GM18517 (cell line): Measurements from ENCODE around the gene IGSF21.

Experiments
- ATAC-seq: cut with Tn5 transposase; IDR thresholded peaks from one replicate; pipeline ENCODE4 v1.9.1; 2021; ENCODE audit warnings: mild to moderate bottlenecking, moderate library complexity; ENCODE audit not compliant: unreplicated experiment

The IGSF21 gene

DNA sequence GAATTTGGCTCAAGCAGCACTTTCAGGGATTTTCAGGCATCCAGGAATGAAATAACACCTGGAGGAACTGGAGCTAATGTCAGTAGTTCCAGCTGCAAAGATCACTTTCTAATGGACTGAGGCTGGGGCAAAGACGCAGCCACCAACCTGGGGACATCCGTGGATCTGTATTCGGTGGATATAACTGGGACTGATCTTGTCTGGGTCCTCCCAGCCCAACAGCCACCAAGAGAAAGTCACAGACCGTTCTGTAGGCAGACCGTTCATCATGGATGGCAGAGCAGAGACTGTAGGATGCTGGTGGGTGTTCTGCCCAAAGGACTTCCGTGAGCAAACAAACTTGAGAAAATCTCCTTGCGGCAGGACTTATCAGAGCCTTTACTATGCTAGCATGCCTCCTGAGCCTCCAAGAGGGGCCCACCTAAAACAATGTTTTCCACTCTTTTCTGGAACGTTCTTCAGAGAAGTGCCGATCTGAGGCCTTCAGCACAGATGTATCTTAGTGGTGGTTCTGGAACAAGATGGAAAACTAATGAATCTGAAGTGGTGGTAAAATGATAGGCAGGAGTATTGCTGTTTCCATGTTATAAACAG, 287.1 kb downstream of the IGSF21 start:
- ATAC-seq = no peak

DNA sequence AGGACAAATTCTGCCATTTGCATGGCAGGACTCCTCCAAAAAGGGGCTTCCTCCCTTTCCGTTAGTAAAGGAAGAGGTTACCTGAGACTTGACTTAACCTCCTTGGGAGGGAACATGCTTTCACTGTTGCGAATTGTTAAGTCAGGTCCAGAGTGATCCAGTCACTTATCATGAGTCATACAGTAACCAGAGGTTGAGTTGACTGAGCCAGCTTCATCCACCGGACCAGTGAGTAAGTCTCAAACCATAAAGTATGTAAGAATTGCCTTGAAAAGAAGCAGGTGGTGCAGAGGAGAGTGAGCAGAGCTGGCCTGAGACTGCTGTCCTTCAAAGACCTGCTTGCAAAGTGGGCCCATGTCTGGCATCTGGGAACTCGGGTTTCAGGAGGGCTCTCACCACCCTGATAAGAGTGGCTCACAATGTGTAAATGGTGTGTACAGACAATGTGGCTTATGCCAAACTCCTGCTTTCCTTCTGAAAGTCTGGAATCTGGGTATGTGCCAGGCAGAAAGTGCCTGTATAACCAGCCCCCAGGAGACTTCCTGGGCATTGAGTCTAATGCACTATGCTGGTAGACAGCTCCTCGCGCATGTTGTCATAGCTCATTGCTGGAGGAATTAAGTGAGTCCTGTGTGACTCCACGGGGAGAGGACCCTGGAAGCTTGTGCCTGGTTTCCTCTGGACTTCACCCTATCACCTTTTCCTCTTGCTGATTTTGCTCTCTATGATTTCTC, 288.8 kb downstream of the IGSF21 start:
- no peak for ATAC-seq

DNA sequence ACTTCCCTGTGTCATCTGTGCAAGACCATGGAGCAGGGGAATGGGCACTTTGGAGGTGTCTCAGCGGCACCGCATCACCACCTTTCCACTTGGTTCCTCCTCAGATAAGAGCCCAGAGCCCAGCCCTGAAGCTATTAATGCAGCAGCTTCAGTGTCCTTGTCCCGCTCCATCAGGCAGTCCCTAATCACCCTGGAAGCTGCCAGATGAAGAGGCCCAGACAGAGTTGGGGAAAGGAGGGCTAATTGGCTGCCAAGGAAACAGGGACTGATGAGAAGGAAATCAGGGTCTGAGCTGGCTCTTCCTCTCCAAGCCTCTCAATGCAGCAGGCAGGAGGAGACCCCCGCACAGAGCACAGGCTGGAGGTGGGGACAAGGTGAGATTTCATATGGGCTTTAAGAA, 290.0 kb downstream of the IGSF21 start:
- no peak for ATAC-seq

DNA sequence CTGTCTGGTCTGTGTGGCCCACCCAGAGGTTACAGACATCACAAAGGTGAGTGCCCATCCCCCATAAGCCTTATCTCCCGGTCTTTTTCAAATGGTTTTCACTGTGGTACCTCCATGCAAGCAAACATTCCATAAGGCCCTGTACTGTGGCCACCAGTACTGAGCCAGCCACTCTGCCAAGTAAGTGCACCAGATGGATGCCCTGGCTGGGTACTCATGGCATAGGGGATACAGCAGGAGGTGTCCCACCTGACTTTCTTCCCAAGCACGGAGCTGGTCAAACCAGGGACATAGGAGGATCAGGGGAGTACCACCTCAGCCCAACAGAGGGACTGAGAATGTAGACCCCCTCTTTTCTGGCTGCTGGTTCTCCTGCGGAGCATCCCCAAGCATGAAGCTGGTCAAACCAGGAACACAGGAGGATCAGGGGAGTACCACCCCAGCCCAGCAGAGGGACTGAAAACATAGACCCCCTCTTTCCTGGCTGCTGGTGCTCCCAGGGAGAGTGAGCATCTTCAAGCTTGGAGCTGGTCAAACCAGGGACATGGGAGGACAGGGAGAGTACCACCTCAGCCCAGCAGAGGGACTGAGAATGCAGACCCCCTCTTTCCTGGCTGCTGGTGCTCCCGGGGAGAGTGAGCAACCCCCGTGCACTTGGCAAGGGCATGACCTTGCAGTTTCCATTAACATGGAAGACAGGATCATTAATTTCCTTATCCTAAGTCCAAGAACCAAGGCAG, 291.4 kb downstream of the IGSF21 start:
- ATAC-seq = no peak

DNA sequence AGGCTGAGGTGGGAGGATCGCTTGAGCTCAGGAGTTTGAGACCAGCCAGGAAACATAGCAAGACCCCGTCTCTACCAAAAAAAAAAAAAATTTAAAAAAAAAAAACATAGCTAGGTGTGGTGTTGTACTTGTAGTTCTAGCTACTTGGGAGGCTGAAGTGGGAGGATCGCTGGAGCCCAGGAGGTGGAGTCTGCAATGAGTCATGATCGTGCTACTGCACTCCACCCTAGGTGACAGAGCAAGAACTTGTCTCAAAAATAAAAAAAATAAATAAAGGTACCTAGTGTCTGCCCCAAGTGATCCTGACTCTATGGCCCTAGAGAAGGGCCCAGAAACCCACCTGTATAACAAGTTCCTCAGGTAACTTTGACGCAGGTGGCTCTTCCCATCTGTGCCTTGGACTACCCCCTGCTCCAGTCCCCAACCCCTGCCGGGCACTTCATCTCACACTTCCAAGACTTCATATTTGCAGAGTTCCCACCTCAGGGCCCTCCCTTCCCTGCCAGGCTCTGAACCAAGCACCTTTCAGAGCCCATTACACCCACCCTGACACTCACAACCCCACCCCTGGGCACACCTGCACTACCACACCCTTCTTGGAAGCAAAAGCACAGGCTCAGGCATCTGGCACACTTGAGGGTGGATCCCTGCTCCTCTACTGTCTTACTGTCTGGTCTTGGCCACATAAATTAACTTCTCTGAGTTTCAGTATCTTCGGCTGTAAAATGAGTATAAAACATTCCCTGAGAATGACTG, 292.9 kb downstream of the IGSF21 start:
- no peak for ATAC-seq

DNA sequence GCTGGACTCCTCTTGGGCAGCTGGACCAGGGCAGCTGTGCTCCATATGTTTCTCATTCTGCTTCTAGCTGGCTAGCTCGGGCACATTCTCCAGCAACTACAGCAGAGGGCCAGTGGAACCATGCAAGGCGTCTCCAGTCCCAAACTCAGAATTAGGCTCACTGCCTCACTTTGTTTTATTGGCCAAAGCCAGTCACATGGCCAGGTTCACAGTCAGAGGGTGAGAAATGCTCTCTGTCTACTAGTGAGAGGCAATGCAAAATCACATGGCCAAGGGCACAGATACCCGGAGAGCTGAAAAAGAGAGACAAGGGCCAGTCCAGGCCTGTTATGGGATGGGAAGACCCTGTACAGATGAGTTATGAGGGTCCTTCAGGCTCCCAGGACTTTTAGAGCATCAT, 294.3 kb downstream of the IGSF21 start:
- no peak for ATAC-seq

DNA sequence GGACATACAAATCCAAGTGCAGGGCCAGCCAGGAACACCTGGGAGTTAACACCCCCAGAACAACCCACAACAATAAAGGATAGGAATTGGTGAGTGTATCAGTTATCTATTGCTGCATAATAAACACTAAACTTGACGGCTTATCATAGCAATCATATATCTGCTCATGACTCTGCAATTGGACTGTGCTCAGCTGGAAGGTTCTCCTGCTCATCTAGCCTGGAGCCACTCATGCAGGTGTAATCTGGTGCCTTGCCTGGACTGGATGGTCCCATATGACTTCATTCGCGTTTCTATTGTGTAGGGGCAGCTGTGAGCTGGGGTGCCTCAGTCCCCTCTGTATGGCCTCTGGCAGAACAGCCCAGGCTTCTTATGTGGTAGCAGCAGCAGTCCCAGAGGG, 296.9 kb downstream of the IGSF21 start:
- no peak for ATAC-seq

DNA sequence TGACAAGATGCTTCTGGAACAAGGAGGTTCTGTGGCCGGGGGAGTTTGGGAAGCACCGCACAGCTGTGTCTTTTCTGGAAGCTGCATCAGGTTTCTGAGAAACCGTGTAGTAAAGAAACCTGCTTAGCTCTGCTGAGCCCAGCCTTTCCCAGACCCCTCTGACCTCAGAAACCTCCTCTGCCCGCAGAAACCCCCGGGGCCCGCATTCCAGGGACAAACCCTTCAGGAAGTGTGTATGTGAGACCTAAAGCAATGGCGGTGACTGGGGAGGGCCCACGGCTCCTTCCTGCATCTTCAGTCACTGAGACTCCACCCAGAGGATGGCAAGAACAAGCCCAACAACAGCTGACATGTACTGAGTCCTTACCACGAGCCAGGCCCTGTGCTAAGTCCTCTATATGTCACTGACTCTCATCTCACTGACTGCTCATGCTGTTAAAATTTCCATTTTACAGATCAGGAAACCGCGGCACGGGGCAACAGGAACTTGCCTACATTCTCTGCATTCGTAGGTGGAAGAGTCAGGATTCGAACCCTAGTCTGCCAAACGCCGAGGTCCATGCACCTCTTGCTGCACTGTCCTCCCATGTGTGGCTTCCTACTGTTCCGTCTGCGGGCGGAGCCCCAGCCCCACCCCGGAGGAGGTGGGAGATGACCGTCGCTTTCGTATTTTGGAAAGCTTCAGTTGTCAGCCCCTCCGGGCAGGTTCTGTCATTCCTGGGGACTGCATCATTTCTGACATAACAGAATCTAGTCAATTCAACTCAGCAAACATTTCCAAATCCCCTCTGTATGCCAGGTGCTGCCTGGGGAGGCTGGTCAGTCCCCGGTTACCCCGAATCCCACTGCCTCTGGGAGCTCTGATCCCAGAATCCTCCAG, 299.8 kb downstream of the IGSF21 start:
- no peak for ATAC-seq

DNA sequence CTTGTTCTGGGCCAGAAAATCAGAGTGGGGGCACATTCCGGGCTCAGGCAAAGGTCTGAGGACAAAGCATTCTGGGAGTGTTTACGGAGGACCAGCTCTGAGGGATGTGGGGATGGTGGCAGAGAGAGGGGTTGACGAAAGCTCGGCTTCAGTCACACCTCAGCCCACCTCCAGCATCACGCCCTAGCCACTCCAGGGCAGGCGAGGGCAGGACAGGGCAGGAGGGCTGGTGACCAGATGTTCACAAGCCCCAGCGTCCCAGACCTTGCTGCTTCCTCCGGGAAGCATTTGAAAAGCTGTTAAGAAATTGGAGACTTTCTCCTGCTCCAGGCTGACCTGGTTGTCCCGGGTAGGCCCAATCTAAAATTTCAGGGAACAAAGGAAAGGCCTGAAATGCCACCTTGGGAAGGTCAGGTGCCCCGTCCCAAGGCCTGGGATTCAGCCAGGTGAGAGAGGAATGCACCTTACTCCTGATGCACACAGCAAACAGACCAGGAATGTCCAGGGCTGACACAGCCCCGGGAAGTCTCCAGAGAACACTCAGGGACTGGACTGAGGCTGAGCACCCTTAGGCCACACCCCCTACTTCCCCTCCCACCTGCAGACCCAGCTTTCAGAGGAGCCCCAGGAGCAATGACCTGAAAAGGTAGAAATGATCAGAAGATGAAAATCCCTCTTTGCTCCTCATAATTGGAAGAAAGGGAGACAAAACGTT, 301.2 kb downstream of the IGSF21 start:
- no peak for ATAC-seq

DNA sequence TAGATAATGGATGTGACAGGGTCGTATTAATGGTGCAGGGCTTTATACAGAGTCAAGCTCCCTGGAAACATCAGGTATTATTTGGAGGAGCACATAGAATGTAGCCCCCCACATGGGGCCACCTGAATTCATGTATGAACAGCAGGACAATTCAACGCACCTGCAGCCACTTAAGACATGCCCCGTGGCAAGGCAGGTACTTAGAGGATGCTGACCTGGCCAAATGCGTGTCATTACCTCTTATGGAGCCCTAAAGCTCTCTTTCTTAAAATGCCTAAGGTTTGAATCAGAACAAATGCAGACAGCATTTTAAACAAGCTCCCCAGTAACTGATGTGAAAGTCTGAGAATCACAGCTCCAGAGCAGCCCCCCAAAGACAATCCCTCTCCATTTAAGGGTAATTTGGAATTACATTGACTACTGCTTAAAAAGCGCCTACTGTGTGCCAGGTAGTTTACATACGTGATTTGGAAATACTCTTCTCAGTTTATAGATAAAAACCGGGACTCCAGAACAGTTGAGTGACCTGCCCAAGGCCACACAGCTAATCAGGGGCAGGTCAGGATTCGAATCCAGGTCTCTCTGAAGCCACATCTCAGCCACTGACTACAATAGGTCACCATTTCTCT, 302.1 kb downstream of the IGSF21 start:
- no peak for ATAC-seq

DNA sequence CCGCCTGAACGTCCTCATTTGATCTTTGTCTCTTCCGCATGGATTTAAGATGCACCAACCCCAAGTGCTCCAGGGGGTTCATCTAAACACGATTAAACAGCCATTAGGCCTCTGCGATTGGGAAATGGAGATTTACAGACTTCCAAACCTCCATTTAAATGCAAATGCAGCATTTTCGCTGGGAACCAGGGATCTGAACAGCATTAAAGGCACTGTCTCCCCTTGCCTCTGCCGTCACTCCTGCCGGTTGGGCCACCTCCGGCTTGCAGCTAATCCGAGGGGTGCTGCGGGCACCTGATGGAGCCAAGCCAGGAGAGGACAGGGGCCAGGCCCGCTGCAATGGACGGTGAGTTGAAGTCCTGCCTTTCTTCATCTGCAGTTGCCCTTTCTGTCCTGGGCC, 302.8 kb downstream of the IGSF21 start:
- no peak for ATAC-seq

DNA sequence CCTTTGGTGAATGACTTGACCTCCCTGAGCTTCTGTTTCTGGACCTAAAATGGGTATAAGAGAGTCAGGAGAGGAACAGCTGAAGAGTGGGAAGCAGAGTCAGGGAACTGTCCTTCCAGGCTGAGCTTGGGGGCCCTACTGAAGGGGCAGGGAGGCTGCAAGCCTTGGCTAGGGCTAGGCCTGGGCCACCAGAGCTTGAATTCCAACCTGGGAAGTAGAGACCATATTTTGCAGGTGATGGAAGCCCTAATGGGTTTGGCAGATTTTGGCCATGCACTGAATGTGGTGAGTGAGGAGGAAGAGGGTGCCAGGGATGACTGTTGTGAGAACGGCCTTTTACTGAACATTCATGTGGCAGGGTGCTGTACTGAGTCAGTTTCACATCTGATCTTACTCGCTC, 303.7 kb downstream of the IGSF21 start:
- no peak for ATAC-seq

DNA sequence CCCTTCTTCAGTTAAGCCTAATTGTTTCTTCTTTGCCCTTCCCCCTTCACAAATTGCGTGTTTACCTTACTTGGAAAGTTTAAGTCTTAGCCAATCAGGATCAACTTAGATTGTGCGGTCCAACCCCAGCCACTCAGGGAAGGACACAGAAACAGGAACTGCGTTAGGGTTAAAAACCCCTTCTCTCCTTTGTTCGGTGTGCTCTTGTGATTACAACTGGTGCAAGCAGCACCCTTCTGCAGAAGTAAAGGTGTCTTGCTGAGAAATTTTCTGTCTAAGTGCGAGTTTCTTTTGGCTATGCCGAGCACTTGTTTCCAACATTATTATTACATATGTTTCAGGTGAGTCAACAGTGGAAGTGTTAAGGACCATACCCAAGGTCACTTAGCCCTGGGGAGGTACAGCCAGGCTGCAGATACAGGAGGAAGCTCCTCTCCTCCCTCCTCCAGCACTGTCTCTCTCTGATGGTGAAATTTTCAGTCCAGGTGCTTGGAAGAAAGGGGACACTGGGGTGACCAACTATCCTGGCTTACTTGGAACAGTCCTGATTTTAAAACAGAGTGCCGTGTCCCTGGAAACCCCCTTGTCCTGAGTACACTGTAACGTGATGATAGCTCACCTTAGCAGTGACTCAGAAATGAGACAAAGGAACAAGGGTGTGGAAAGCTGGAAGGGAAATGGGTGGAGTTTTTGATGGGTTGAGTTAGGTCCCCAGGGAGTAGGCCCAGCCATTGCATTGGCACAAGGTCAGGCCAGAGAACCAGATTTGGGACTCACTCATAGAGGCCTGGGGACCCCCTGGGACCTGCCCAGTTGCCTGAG, 304.4 kb downstream of the IGSF21 start:
- ATAC-seq = no peak

DNA sequence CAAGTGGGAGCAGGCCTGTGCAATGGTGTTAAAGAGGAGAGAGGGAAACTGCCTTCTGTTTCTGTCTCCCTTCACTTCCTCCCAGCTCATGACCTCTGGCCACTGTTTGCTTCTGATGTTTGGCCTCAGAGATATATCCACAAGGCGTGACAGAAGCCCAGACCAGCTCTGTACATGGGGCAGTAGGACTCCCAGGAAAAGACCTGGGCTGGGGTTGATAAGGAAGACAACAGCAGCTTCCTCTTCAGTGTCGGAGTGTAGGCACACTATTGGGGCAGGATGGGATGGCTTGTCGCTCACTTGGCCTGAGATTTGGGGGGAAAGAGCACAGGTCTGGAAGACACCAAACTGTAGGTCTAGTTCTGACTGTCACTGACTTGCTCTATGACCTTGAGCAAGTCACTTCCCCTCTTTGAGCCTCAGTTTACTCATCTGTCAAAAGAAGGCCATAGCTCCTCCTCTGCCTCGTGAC, 305.3 kb downstream of the IGSF21 start:
- no peak for ATAC-seq

DNA sequence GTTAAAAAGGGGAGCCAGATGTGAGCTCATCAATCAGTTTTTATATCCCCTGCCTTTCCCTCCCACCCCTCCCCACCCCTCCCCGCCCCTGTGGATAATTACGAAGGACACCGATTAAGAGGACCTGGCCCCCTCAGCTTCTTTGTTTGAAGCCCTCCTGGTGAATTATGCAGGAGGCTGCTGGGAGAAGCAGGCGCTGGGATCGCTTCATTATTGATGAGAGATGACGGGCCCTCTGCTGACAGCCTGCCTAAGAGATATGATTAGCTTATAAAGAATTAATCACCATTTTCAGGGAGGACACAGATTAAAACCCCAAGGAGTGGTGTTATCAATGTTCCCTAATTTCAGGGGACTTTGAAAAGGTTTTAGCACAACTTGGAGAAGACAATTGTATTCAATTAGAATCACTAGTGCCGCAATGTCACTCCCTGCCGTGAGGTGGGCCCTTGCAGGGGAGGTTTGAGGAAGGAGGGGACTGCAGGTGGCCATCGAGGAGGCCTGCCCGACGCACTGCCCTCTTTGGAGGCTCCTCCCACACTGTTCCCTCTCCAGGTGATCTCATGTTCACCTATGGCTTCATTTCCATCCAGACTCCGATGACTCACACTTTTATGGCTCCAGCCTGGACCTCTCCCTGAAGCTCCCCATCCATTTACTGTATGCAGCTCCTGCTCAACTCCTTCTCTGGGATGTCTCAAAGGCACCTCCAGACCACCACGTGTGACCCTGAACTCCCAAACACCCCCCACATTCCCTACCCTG, 306.1 kb downstream of the IGSF21 start:
- no peak for ATAC-seq

DNA sequence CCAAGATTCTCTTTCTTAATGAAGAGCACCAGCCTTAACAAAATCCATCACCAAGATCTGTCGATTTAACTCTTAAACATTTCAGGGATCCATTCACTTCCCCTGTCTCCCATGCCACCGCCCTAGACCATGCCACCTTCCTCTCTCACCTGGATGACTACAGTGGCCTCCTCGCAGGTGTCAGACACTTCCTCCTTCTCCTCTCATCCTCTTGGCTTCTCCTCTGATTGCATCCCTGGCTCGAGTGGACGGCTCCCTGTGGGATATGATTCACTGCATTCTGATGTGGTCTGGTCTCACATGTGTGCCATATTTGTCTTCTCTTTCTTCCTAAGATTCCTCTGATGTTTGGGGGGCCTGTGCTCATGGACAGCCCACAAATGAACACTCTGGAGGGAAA, 306.7 kb downstream of the IGSF21 start:
- no peak for ATAC-seq

DNA sequence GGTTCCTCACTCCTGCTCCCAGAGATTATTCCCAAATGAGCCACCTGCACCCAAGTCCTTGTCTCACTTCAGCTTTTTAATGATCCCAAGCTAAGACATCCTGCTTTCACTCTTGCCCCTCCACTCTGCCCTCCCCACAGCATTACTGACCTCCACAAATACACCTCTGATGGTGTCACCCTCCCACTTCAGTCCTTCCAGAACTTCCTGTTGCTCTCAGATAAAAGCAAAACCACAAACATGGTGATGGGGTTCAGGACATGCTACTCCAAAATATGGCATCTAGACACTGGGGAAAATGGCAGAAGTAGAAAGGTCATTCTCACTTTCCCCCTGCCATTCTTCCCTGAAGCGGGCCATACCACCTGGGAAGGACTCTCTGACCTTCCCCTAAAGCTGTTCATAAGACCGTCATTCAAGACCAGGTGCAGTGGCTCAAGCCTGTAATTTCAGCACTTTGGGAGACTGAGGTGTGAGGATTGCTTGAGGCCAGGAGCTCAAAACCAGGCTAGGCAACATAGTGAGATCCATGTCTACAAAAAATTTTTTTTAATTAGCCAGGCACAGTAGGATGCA, 307.4 kb downstream of the IGSF21 start:
- ATAC-seq = no peak
